Thyroid gland (tissue), 4 donors: ENCODE data around the gene COL6A3.

Experiments
- POLR2A ChIP-seq, 2 donors: fragments of 450-650 bp; IDR thresholded peaks; one replicate each; pipeline ENCODE4 v1.6.1; 2017; ENCODE audit warnings: antibody characterized with exemption in 2 of 2, mild to moderate bottlenecking in 2 of 2, moderate library complexity in 1 of 2
- TF ChIP-seq, protein P1 (sequence below), 6 experiments: fragments of 200-600 bp in 3 of 6; fragments of 450-650 bp in 3 of 6; sonication (generic) in 3 of 6; IDR thresholded peaks; one replicate each; pipeline ENCODE4 v1.5.1; 2016 to 2019; ENCODE audit warnings: antibody characterized with exemption in 6 of 6, mild to moderate bottlenecking in 2 of 6, inconsistent platforms in 1 of 6, moderate library complexity in 1 of 6

- no peak for TF ChIP-seq POLR2A (IDR thresholded peaks at IDR 0.05)
- TF ChIP-seq, protein P1, sequence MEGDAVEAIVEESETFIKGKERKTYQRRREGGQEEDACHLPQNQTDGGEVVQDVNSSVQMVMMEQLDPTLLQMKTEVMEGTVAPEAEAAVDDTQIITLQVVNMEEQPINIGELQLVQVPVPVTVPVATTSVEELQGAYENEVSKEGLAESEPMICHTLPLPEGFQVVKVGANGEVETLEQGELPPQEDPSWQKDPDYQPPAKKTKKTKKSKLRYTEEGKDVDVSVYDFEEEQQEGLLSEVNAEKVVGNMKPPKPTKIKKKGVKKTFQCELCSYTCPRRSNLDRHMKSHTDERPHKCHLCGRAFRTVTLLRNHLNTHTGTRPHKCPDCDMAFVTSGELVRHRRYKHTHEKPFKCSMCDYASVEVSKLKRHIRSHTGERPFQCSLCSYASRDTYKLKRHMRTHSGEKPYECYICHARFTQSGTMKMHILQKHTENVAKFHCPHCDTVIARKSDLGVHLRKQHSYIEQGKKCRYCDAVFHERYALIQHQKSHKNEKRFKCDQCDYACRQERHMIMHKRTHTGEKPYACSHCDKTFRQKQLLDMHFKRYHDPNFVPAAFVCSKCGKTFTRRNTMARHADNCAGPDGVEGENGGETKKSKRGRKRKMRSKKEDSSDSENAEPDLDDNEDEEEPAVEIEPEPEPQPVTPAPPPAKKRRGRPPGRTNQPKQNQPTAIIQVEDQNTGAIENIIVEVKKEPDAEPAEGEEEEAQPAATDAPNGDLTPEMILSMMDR (IDR thresholded peaks at IDR 0.05), result no peak
Observed at GRCh38 chr2:237405006-237405559, 8.9 kb downstream of the COL6A3 start.
